Measurements from ENCODE around the gene C14orf132.

C14orf132 gene

GRCh38 chr14:96098999-96099335 is 59.8 kb downstream of the C14orf132 start:
- Mint-ChIP-seq H3K9me3 (no peaks in the 10 kb centered on the region), H3K4me3 (no peak overlapping the region), H3K27ac (no peak overlapping the region), H3K4me1 (no peaks in the 10 kb centered on the region), H3K27me3 (peaks cover 5% of the 10 kb centered on the region), H3K36me3 (no peaks in the 10 kb centered on the region)
- CTCF ChIA-PET, result interaction anchor here (0.9 to 10.8 kb wide), 11 partner anchors 9 to 325 kb away, joined by 3 to 98 read pairs (median 4); no protein-coding TSS in a partner anchor
- DNase-seq, result no peak

- no peaks in the 10 kb centered on the region for H3K36me3 Mint-ChIP-seq
Measured at GRCh38 chr14:96100161-96101064, 61.3 kb downstream of the C14orf132 start.

GRCh38 chr14:96102081-96102856 is 63.1 kb downstream of the C14orf132 start:
- H3K36me3 Mint-ChIP-seq, result no peaks in the 10 kb centered on the region
- H3K4me3 Mint-ChIP-seq, result no peak overlapping the region
- CTCF ChIA-PET, result interaction anchor here (1.1 to 10.8 kb wide), 2 partner anchors 18 to 172 kb away, joined by 3 to 98 read pairs; no protein-coding TSS in a partner anchor
- H3K9me3 Mint-ChIP-seq, result no peaks in the 10 kb centered on the region
- no peak overlapping the region for H3K27ac Mint-ChIP-seq
- DNase-seq, result no peak
- H3K27me3 Mint-ChIP-seq, result peaks cover 5% of the 10 kb centered on the region
- no peaks in the 10 kb centered on the region for H3K4me1 Mint-ChIP-seq

More at GRCh38 chr14:96100161-96101064, 61.3 kb downstream of the C14orf132 start:
- Mint-ChIP-seq H3K4me1 (no peaks in the 10 kb centered on the region), H3K4me3 (no peak overlapping the region), H3K27me3 (peaks cover 5% of the 10 kb centered on the region), H3K27ac (no peak overlapping the region), H3K9me3 (no peaks in the 10 kb centered on the region)
- DNase-seq, result peak; percentile 71
- CTCF ChIA-PET, result interaction anchor here (1.0 to 10.8 kb wide), 6 partner anchors 11 to 336 kb away, joined by 3 to 98 read pairs (median 4); no protein-coding TSS in a partner anchor

GRCh38 chr14:96103075-96103474 is 63.9 kb downstream of the C14orf132 start:
- H3K27ac Mint-ChIP-seq, result no peak overlapping the region
- no peaks in the 10 kb centered on the region for H3K4me1 Mint-ChIP-seq
- H3K27me3 Mint-ChIP-seq, result peaks cover 5% of the 10 kb centered on the region
- no peaks in the 10 kb centered on the region for H3K9me3 Mint-ChIP-seq
- CTCF ChIA-PET, result interaction anchor here (1.1 to 10.8 kb wide), 2 partner anchors 17 to 171 kb away, joined by 3 to 98 read pairs; no protein-coding TSS in a partner anchor
- DNase-seq, result no peak
- no peaks in the 10 kb centered on the region for H3K36me3 Mint-ChIP-seq
- no peak overlapping the region for H3K4me3 Mint-ChIP-seq

GRCh38 chr14:96103560-96104460 is 64.6 kb downstream of the C14orf132 start:
- CTCF ChIA-PET, result interaction anchor here (10.8 kb wide), 1 partner anchor 170 kb away, joined by 98 read pairs; no protein-coding TSS in a partner anchor
- Mint-ChIP-seq H3K4me1 (no peaks in the 10 kb centered on the region), H3K4me3 (no peak overlapping the region), H3K27ac (no peak overlapping the region), H3K36me3 (no peaks in the 10 kb centered on the region), H3K27me3 (peaks cover under 1% of the 10 kb centered on the region), H3K9me3 (no peaks in the 10 kb centered on the region)
- DNase-seq, result no peak

GRCh38 chr14:96104469-96105057 is 65.4 kb downstream of the C14orf132 start:
- no peak overlapping the region for H3K27ac Mint-ChIP-seq
- H3K4me3 Mint-ChIP-seq, result no peak overlapping the region
- DNase-seq, result no peak
- H3K4me1 Mint-ChIP-seq, result no peaks in the 10 kb centered on the region
- H3K9me3 Mint-ChIP-seq, result no peaks in the 10 kb centered on the region
- no peaks in the 10 kb centered on the region for H3K36me3 Mint-ChIP-seq
- CTCF ChIA-PET, result interaction anchor here (10.8 kb wide), 1 partner anchor 169 kb away, joined by 98 read pairs; no protein-coding TSS in a partner anchor
- no peaks in the 10 kb centered on the region for H3K27me3 Mint-ChIP-seq

GRCh38 chr14:96105089-96105925 is 66.1 kb downstream of the C14orf132 start:
- H3K27ac Mint-ChIP-seq, result no peak overlapping the region

GRCh38 chr14:96105926-96106441 is 66.8 kb downstream of the C14orf132 start:
- H3K4me3 Mint-ChIP-seq, result no peak overlapping the region
- H3K36me3 Mint-ChIP-seq, result no peaks in the 10 kb centered on the region
- H3K27ac Mint-ChIP-seq, result no peak overlapping the region
- DNase-seq, result no peak
- H3K27me3 Mint-ChIP-seq, result no peaks in the 10 kb centered on the region
- CTCF ChIA-PET, result interaction anchor here (0.6 to 10.8 kb wide), 2 partner anchors 168 to 191 kb away, joined by 5 to 98 read pairs; no protein-coding TSS in a partner anchor
- H3K4me1 Mint-ChIP-seq, result no peaks in the 10 kb centered on the region
- no peaks in the 10 kb centered on the region for H3K9me3 Mint-ChIP-seq

More at GRCh38 chr14:96105089-96105925, 66.1 kb downstream of the C14orf132 start:
- Mint-ChIP-seq H3K9me3 (no peaks in the 10 kb centered on the region), H3K27me3 (no peaks in the 10 kb centered on the region), H3K4me3 (no peak overlapping the region), H3K36me3 (no peaks in the 10 kb centered on the region), H3K4me1 (no peaks in the 10 kb centered on the region)
- CTCF ChIA-PET, result interaction anchor here (0.6 to 10.8 kb wide), 2 partner anchors 169 to 192 kb away, joined by 5 to 98 read pairs; no protein-coding TSS in a partner anchor
- DNase-seq, result no peak

- Mint-ChIP-seq H3K27ac (no peak overlapping the region), H3K36me3 (no peaks in the 10 kb centered on the region), H3K4me1 (no peaks in the 10 kb centered on the region), H3K4me3 (no peak overlapping the region), H3K9me3 (no peaks in the 10 kb centered on the region), H3K27me3 (no peaks in the 10 kb centered on the region)
- no peak for DNase-seq
- CTCF ChIA-PET, result no interaction called here
Measured at GRCh38 chr14:96106891-96107290, 67.7 kb downstream of the C14orf132 start.

GRCh38 chr14:96108061-96108795 is 69.1 kb downstream of the C14orf132 start:
- Mint-ChIP-seq H3K27ac (no peak overlapping the region), H3K27me3 (peaks cover 4% of the 10 kb centered on the region), H3K4me3 (no peak overlapping the region), H3K9me3 (peaks cover 2% of the 10 kb centered on the region), H3K36me3 (no peaks in the 10 kb centered on the region), H3K4me1 (no peaks in the 10 kb centered on the region)
- CTCF ChIA-PET, result no interaction called here
- DNase-seq, result no peak

GRCh38 chr14:96108911-96109310 is 69.7 kb downstream of the C14orf132 start:
- no peak overlapping the region for H3K4me3 Mint-ChIP-seq

More at GRCh38 chr14:96108911-96109310, 69.7 kb downstream of the C14orf132 start:
- H3K27ac Mint-ChIP-seq, result no peak overlapping the region
- no peak for DNase-seq
- CTCF ChIA-PET, result no interaction called here
- no peaks in the 10 kb centered on the region for H3K36me3 Mint-ChIP-seq
- H3K27me3 Mint-ChIP-seq, result peaks cover 4% of the 10 kb centered on the region
- H3K4me1 Mint-ChIP-seq, result no peaks in the 10 kb centered on the region
- H3K9me3 Mint-ChIP-seq, result peaks cover 2% of the 10 kb centered on the region

All from activated naive CD4-positive, alpha-beta T cell treated with anti-CD3 and anti-CD28 coated beads, Interleukin-2, amount 10 ng/mL, durations not matched to agents 7 days and 5 days (primary cell).